HG02571 (cell line): Measurements from ENCODE around the gene DPH7.
A peak's percentile ranks its signal among the peaks of the same experiment; 100 is the strongest.
"Not testable (repeated sequence)": the region's sequence is repeated elsewhere in the genome, so short reads cannot be mapped to it uniquely, and the experiment has no call there.

Source experiments
- ATAC-seq: cut with Tn5 transposase; IDR thresholded peaks from one replicate; pipeline ENCODE4 v1.9.1; 2021; ENCODE audit warnings: mild to moderate bottlenecking, moderate library complexity; ENCODE audit not compliant: unreplicated experiment

Gene DPH7

GRCh38 chr9:137581361-137582285 is 2.9 kb upstream of the DPH7 start:
- no peak for ATAC-seq

GRCh38 chr9:137580954-137581322 is 2.2 kb upstream of the DPH7 start:
- ATAC-seq, result no peak

- ATAC-seq, result no peak
Measured at GRCh38 chr9:137580209-137580953, 1.7 kb upstream of the DPH7 start.

GRCh38 chr9:137579259-137579604 is 507 bp upstream of the DPH7 start:
- no peak for ATAC-seq

- no peak for ATAC-seq
Measured at GRCh38 chr9:137575716-137576411, 2.9 kb downstream of the DPH7 start.

GRCh38 chr9:137575364-137575715 is 3.4 kb downstream of the DPH7 start:
- ATAC-seq, result no peak

GRCh38 chr9:137574192-137574591 is 4.5 kb downstream of the DPH7 start:
- no peak for ATAC-seq

GRCh38 chr9:137570566-137570965 is 8.2 kb downstream of the DPH7 start:
- no peak for ATAC-seq

- no peak for ATAC-seq
Measured at GRCh38 chr9:137569609-137570203, 9.0 kb downstream of the DPH7 start.

GRCh38 chr9:137568445-137568844 is 10.3 kb downstream of the DPH7 start:
- not testable (repeated sequence) for ATAC-seq

- no peak for ATAC-seq
Measured at GRCh38 chr9:137564817-137565411, 13.8 kb downstream of the DPH7 start.

GRCh38 chr9:137564134-137564533 is 14.6 kb downstream of the DPH7 start:
- no peak for ATAC-seq

GRCh38 chr9:137558127-137558526 is 20.6 kb downstream of the DPH7 start:
- no peak for ATAC-seq

GRCh38 chr9:137556069-137556838 is 22.5 kb downstream of the DPH7 start:
- ATAC-seq, result no peak

GRCh38 chr9:137555179-137555578 is 23.5 kb downstream of the DPH7 start:
- ATAC-seq, result no peak

- ATAC-seq, result no peak
Measured at GRCh38 chr9:137554349-137554748, 24.4 kb downstream of the DPH7 start.

- not testable (repeated sequence) for ATAC-seq
Measured at GRCh38 chr9:137553654-137554053, 25.1 kb downstream of the DPH7 start.

- ATAC-seq, result peak; percentile 19
Measured at GRCh38 chr9:137552022-137552768, 26.5 kb downstream of the DPH7 start.

GRCh38 chr9:137551264-137552021 is 27.3 kb downstream of the DPH7 start, which contains the start of gene MRPL41:
Gene MRPL41 (plus strand): TSS chr9:137551879. CDS start chr9:137552082, 203 bp downstream.
- ATAC-seq, result peak; percentile 77
